HL-60/S4 treated with phorbol 12-myristate 13-acetate at 8.2 ng/mL for 4 days and 3 days (cell line): ENCODE results near the gene SP4.

Source experiments
- in situ Hi-C: fragments of 300-500 bp; cut with MboI; formaldehyde crosslinking; loops from 2 replicates; pipeline ENCODE4 v1.15.0; 2022; ENCODE audit warnings: low sequenced_read_pairs

Gene SP4

GRCh38 chr7:21427871-21428658, at the start of gene SP4:
Gene SP4, plus strand, starts transcription at chr7:21428083. Its CDS starts 169 bp downstream, at chr7:21428252.
- in situ Hi-C loops = no loop called here

GRCh38 chr7:21383227-21384220, 44.4 kb upstream of the SP4 start:
- in situ Hi-C loops = no loop called here

- in situ Hi-C loops = no loop called here
Measured at GRCh38 chr7:21393937-21394336, 33.9 kb upstream of the SP4 start.

GRCh38 chr7:21401944-21402343, 25.9 kb upstream of the SP4 start:
- in situ Hi-C loops = no loop called here

- in situ Hi-C loops = no loop called here
Measured at GRCh38 chr7:21407796-21408480, 19.9 kb upstream of the SP4 start.

GRCh38 chr7:21408481-21408820, 19.4 kb upstream of the SP4 start:
- in situ Hi-C loops = no loop called here

- in situ Hi-C loops = no loop called here
Measured at GRCh38 chr7:21412410-21412851, 15.5 kb upstream of the SP4 start.

- in situ Hi-C loops = no loop called here
Measured at GRCh38 chr7:21412957-21413356, 14.9 kb upstream of the SP4 start.

- in situ Hi-C loops = no loop called here
Measured at GRCh38 chr7:21413502-21413901, 14.4 kb upstream of the SP4 start.

GRCh38 chr7:21414795-21415393, 13.0 kb upstream of the SP4 start:
- in situ Hi-C loops = no loop called here

GRCh38 chr7:21417647-21418046, 10.2 kb upstream of the SP4 start:
- in situ Hi-C loops = no loop called here

- in situ Hi-C loops = no loop called here
Measured at GRCh38 chr7:21422751-21423150, 5.1 kb upstream of the SP4 start.

GRCh38 chr7:21425290-21425689, 2.6 kb upstream of the SP4 start:
- in situ Hi-C loops = no loop called here

GRCh38 chr7:21426286-21427181, 1.3 kb upstream of the SP4 start:
- in situ Hi-C loops = no loop called here

GRCh38 chr7:21427182-21427870, 557 bp upstream of the SP4 start:
- in situ Hi-C loops = no loop called here

GRCh38 chr7:21428659-21428941, 717 bp downstream of the SP4 start:
- in situ Hi-C loops = no loop called here

GRCh38 chr7:21429021-21429420, 1.1 kb downstream of the SP4 start:
- in situ Hi-C loops = no loop called here

GRCh38 chr7:21429786-21430574, 2.1 kb downstream of the SP4 start:
- in situ Hi-C loops = no loop called here

- in situ Hi-C loops = no loop called here
Measured at GRCh38 chr7:21430575-21430954, 2.7 kb downstream of the SP4 start.
